DOHH2 (cell line): ENCODE data around the gene SCAF1.
A peak's percentile ranks its signal among the peaks of the same experiment; 100 is the strongest.

ENCODE experiments used
- H3F3A ChIP-seq: fragments of 200-600 bp; sonication (generic), shearing (Covaris generic); 2 replicates; pipeline ENCODE4 v1.6.0; 2016; ENCODE audit warnings: antibody characterized with exemption, mild to moderate bottlenecking; ENCODE audit not compliant: control insufficient read depth, insufficient read depth
- H3K27ac ChIP-seq: fragments of 200-600 bp; sonication (generic); 2 replicates; pipeline ENCODE4 v1.5.1; 2014; ENCODE audit warnings: low read depth, mild to moderate bottlenecking, low read length, moderate library complexity
- H3K27me3 ChIP-seq: fragments of 200-600 bp; sonication (generic); 2 replicates; pipeline ENCODE4 v1.6.1; 2014; ENCODE audit warnings: mild to moderate bottlenecking, low read length, mixed read lengths; ENCODE audit not compliant: control insufficient read depth
- H3K36me3 ChIP-seq: fragments of 200-600 bp; sonication (generic); 2 replicates; pipeline ENCODE4 v1.6.1; 2014; ENCODE audit warnings: mild to moderate bottlenecking, low read length, moderate library complexity, mixed read lengths; ENCODE audit not compliant: control insufficient read depth
- H3K4me1 ChIP-seq: fragments of 200-600 bp; sonication (generic); 2 replicates; pipeline ENCODE4 v1.6.1; 2014; ENCODE audit warnings: mild to moderate bottlenecking, low read length, mixed read lengths; ENCODE audit not compliant: control insufficient read depth
- H3K4me2 ChIP-seq: fragments of 200-600 bp; sonication (generic); 2 replicates; pipeline ENCODE4 v1.6.0; 2014; ENCODE audit warnings: mild to moderate bottlenecking, low read length, moderate library complexity
- H3K4me3 ChIP-seq: fragments of 200-600 bp; sonication (generic); 2 replicates; pipeline ENCODE4 v1.5.1; 2014; ENCODE audit warnings: mild to moderate bottlenecking, low read length, mixed read lengths
- H3K79me2 ChIP-seq: fragments of 200-600 bp; sonication (generic); 2 replicates; pipeline ENCODE4 v1.6.1; 2014; ENCODE audit warnings: mild to moderate bottlenecking, low read length, mixed read lengths; ENCODE audit not compliant: control insufficient read depth
- H3K9me2 ChIP-seq: fragments of 200-600 bp; sonication (generic); replicated peaks from 2 replicates; pipeline ENCODE4 v1.6.1; 2014; ENCODE audit warnings: mild to moderate bottlenecking, low read length, mixed read lengths; ENCODE audit not compliant: control insufficient read depth
- H3K9me3 ChIP-seq: fragments of 200-600 bp; sonication (generic); 2 replicates; pipeline ENCODE4 v1.6.1; 2014; ENCODE audit warnings: antibody characterized with exemption, low read length, mixed read lengths; ENCODE audit not compliant: control insufficient read depth, insufficient read depth
- H4K20me1 ChIP-seq: fragments of 200-600 bp; sonication (generic); 2 replicates; pipeline ENCODE4 v1.6.0; 2014; ENCODE audit warnings: low read depth, mild to moderate bottlenecking, antibody characterized with exemption, low read length, moderate library complexity; ENCODE audit not compliant: control insufficient read depth, insufficient read depth
- EZH2phosphoT487 ChIP-seq: fragments of 200-600 bp; sonication (generic); IDR thresholded peaks from 2 replicates; pipeline ENCODE4 v1.6.1; 2017; ENCODE audit warnings: borderline replicate concordance, mild to moderate bottlenecking, antibody characterized with exemption, low read length, moderate library complexity, mixed read lengths
- TF ChIP-seq, protein P1 (sequence below): fragments of 200-600 bp; sonication (generic); IDR thresholded peaks from one replicate; pipeline ENCODE4 v1.5.1; 2014; ENCODE audit warnings: antibody characterized with exemption, mild to moderate bottlenecking, low read depth, low read length; ENCODE audit not compliant: poor library complexity, severe bottlenecking

The SCAF1 gene

GRCh38 chr19:49641688-49642491 is at the start of gene SCAF1:
Gene SCAF1, plus strand, starts transcription at chr19:49642209. Its CDS starts 2,818 bp downstream, at chr19:49645027.
- Histone ChIP-seq H3F3A (peaks cover 6% of the 10 kb centered on the region), H3K4me3 (peak within 1 kb of the TSS; percentile 99), H3K27me3 (peaks cover 15% of the 10 kb centered on the region), H3K9me3 (no peaks in the 10 kb centered on the region), H3K36me3 (peaks cover 42% of the 10 kb centered on the region), H3K4me2 (peak within 1 kb of the TSS; percentile 99), H3K79me2 (peaks cover 55% of the 10 kb centered on the region), H3K9me2 (no peaks in the 10 kb centered on the region), H3K4me1 (peaks cover 32% of the 10 kb centered on the region), H3K27ac (peak within 1 kb of the TSS; percentile 98), H4K20me1 (no peaks in the 10 kb centered on the region)
- no peak for TF ChIP-seq EZH2phosphoT487
- TF ChIP-seq, protein P1, sequence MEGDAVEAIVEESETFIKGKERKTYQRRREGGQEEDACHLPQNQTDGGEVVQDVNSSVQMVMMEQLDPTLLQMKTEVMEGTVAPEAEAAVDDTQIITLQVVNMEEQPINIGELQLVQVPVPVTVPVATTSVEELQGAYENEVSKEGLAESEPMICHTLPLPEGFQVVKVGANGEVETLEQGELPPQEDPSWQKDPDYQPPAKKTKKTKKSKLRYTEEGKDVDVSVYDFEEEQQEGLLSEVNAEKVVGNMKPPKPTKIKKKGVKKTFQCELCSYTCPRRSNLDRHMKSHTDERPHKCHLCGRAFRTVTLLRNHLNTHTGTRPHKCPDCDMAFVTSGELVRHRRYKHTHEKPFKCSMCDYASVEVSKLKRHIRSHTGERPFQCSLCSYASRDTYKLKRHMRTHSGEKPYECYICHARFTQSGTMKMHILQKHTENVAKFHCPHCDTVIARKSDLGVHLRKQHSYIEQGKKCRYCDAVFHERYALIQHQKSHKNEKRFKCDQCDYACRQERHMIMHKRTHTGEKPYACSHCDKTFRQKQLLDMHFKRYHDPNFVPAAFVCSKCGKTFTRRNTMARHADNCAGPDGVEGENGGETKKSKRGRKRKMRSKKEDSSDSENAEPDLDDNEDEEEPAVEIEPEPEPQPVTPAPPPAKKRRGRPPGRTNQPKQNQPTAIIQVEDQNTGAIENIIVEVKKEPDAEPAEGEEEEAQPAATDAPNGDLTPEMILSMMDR: no peak

GRCh38 chr19:49592486-49593232 is 49.4 kb upstream of the SCAF1 start:
- peaks cover 24% of the 10 kb centered on the region for H3F3A ChIP-seq
- TF ChIP-seq, protein P1: no peak
- no peak for TF ChIP-seq EZH2phosphoT487
- H3K79me2 ChIP-seq: peaks cover 63% of the 10 kb centered on the region
- no peaks in the 10 kb centered on the region for H3K9me2 ChIP-seq
- H3K4me1 ChIP-seq: peaks cover 22% of the 10 kb centered on the region
- H4K20me1 ChIP-seq: no peaks in the 10 kb centered on the region; the same call in 1 of the 2 replicates
- H3K4me2 ChIP-seq: peak overlapping the region; percentile 85
- peak overlapping the region; percentile 91 for H3K4me3 ChIP-seq
- H3K27me3 ChIP-seq: peaks cover 4% of the 10 kb centered on the region; the same call in 1 of the 2 replicates
- peak overlapping the region; percentile 100 for H3K27ac ChIP-seq
- H3K9me3 ChIP-seq: no peaks in the 10 kb centered on the region
- H3K36me3 ChIP-seq: peaks cover 49% of the 10 kb centered on the region

DNA sequence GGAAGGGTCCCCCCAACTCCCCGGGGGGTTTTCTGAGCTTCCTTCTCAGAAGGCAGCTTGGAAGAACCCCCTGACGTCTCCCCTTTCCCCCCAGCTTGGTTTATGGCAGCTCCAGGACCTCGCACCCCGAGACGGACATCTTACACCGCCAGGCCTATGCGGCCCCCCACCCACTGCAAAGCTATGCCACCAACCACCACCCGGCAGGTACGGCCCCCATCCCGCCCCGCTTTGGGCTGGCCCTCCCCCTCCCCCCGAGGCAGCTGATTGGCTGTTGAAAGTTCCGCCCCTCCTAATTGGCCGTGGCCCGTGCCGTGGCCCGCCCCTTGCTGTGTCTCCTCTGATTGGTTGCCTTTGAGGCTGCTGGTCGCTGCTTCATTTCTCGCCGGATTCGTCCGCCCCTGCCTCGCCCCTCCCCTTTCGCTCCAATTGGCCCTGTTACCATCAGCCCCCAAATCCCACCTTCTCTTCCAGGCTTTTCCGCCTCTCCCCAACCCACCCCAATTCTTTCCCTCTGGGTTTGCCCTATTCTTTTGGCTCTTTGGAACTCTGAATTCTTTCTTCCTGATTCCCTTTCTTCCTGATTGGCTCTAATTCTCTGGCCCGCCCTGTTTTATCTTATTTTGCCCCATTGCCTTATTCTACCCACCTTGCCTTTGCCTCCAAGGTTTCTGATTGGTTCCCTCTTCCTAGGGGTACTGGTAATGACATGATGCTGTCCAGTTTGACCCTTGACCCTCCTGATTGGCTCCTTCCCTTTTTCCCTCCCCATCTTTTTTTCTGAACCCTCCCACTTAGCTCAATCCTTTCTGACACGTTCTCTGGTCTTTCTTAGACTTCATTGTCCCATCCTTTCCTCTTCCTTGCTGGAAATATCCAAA is 48.5 kb upstream of the SCAF1 start:
- Histone ChIP-seq H3K4me3 (peak overlapping the region; percentile 91), H3F3A (peaks cover 24% of the 10 kb centered on the region), H3K4me1 (peaks cover 22% of the 10 kb centered on the region), H3K9me2 (no peaks in the 10 kb centered on the region), H3K79me2 (peaks cover 65% of the 10 kb centered on the region), H3K4me2 (peak overlapping the region; percentile 85), H3K36me3 (peaks cover 55% of the 10 kb centered on the region), H3K27ac (peak overlapping the region; percentile 100), H4K20me1 (no peaks in the 10 kb centered on the region; the same call in 1 of the 2 replicates), H3K27me3 (peaks cover under 1% of the 10 kb centered on the region; the same call in 1 of the 2 replicates), H3K9me3 (no peaks in the 10 kb centered on the region)
- TF ChIP-seq, protein P1: no peak
- TF ChIP-seq EZH2phosphoT487: no peak
